WTC11 (cell line): ENCODE measurements around the gene ENHO. TPM values are rescaled to one million over a fixed set of nuclear protein-coding genes. Genes with fewer than 3 reads are reported as not detected.

Experiments
- ATAC-seq: fragments of 200-7000 bp; cut with Tn5 transposase; 2 replicates; pipeline ENCODE4 v1.10.0; 2021; ENCODE audit warnings: mild to moderate bottlenecking, moderate library complexity
- Bru-seq: library from RNA; stranded (reverse); fragments of 400-500 nt; gene quantifications from one replicate; lab custom pipeline; 2021; lab: Mats Ljungman, UMichigan
- CTCF ChIA-PET: fragments of 300-600 bp; sonication (Branson Sonifier 250); formaldehyde crosslinking; loops from one replicate; lab custom pipeline; 2021; ENCODE audit warnings: antibody characterized with exemption; lab: Charles Lee
- POLR2A ChIA-PET: fragments of 350-600 bp; sonication (Branson Sonifier 250); formaldehyde crosslinking; loops from one replicate; lab custom pipeline; 2021; ENCODE audit warnings: antibody characterized with exemption; lab: Charles Lee
- DNase-seq: peaks from one replicate; pipeline ENCODE4 v3.0.0; 2021; ENCODE audit warnings: low spot score
- H3K27ac Mint-ChIP-seq: 2 replicates; pipeline ENCODE4 v1.8.0; 2021; ENCODE audit warnings: mixed read lengths
- H3K27me3 Mint-ChIP-seq: 2 replicates; pipeline ENCODE4 v1.8.0; 2021; ENCODE audit warnings: low read depth, mild to moderate bottlenecking, moderate library complexity, mixed read lengths
- H3K36me3 Mint-ChIP-seq: 2 replicates; pipeline ENCODE4 v1.8.0; 2021; ENCODE audit warnings: mixed read lengths
- H3K4me1 Mint-ChIP-seq: 2 replicates; pipeline ENCODE4 v1.8.0; 2022; ENCODE audit warnings: mixed read lengths
- H3K4me3 Mint-ChIP-seq: 2 replicates; pipeline ENCODE4 v1.8.0; 2021; ENCODE audit warnings: mild to moderate bottlenecking, moderate library complexity, mixed read lengths
- H3K9me3 Mint-ChIP-seq: 2 replicates; pipeline ENCODE4 v1.8.0; 2021; ENCODE audit warnings: mixed read lengths
- E2F5 ChIP-seq: sonication (generic); formaldehyde crosslinking; IDR thresholded peaks from 2 replicates; pipeline ENCODE4 v1.8.1; 2022; ENCODE audit warnings: mild to moderate bottlenecking, moderate library complexity, missing genetic modification reagents
- ELF4 ChIP-seq: sonication (generic); formaldehyde crosslinking; IDR thresholded peaks from 2 replicates; pipeline ENCODE4 v1.8.1; 2022; ENCODE audit warnings: low read depth, mild to moderate bottlenecking, moderate library complexity, missing genetic modification reagents
- EMX1 ChIP-seq: fragments of 250-450 bp; sonication (Bioruptor Pico); IDR thresholded peaks from 2 replicates; pipeline ENCODE4 v1.8.0; 2021; ENCODE audit warnings: mild to moderate bottlenecking
- ESRRA ChIP-seq: sonication (generic); formaldehyde crosslinking; IDR thresholded peaks from 2 replicates; pipeline ENCODE4 v1.8.1; 2022; ENCODE audit warnings: mild to moderate bottlenecking, missing genetic modification reagents, borderline replicate concordance
- FOXJ3 ChIP-seq: sonication (generic); formaldehyde crosslinking; IDR thresholded peaks from 2 replicates; pipeline ENCODE4 v1.9.0; 2021; ENCODE audit warnings: missing genetic modification reagents, mild to moderate bottlenecking, borderline replicate concordance
- HMGA2 ChIP-seq: fragments of 250-450 bp; sonication (Bioruptor Pico); IDR thresholded peaks from 2 replicates; pipeline ENCODE4 v1.4.0; 2021; ENCODE audit warnings: mild to moderate bottlenecking, moderate library complexity
- IRF2 ChIP-seq: sonication (generic); formaldehyde crosslinking; IDR thresholded peaks from 2 replicates; pipeline ENCODE4 v1.8.0; 2022; ENCODE audit warnings: low read depth, missing genetic modification reagents, borderline replicate concordance
- MAX ChIP-seq: sonication (generic); formaldehyde crosslinking; IDR thresholded peaks from 2 replicates; pipeline ENCODE4 v1.8.0; 2022; ENCODE audit warnings: mild to moderate bottlenecking, missing genetic modification reagents
- NFE2L1 ChIP-seq: sonication (generic); formaldehyde crosslinking; IDR thresholded peaks from 2 replicates; pipeline ENCODE4 v1.8.1; 2023; ENCODE audit warnings: missing genetic modification reagents
- NFYB ChIP-seq: sonication (generic); formaldehyde crosslinking; conservative IDR thresholded peaks from 2 replicates; pipeline ENCODE4 v1.8.0; 2022; ENCODE audit warnings: low read depth, missing genetic modification reagents
- NR1H2 ChIP-seq: sonication (generic); formaldehyde crosslinking; IDR thresholded peaks from 2 replicates; pipeline ENCODE4 v1.9.0; 2021; ENCODE audit warnings: mild to moderate bottlenecking, moderate library complexity, missing genetic modification reagents
- NR2C2 ChIP-seq: sonication (generic); formaldehyde crosslinking; IDR thresholded peaks from 2 replicates; pipeline ENCODE4 v1.8.0; 2022; ENCODE audit warnings: mild to moderate bottlenecking, missing genetic modification reagents
- OVOL2 ChIP-seq: fragments of 250-450 bp; sonication (Bioruptor Pico); IDR thresholded peaks from 2 replicates; pipeline ENCODE4 v1.9.0; 2021; ENCODE audit warnings: mild to moderate bottlenecking, borderline replicate concordance
- PRRX2 ChIP-seq: fragments of 250-450 bp; sonication (Bioruptor Pico); IDR thresholded peaks from 2 replicates; pipeline ENCODE4 v1.8.0; 2021; ENCODE audit warnings: mild to moderate bottlenecking
- RELA ChIP-seq: sonication (generic); formaldehyde crosslinking; IDR thresholded peaks from 2 replicates; pipeline ENCODE4 v1.8.1; 2022; ENCODE audit warnings: missing genetic modification reagents, mild to moderate bottlenecking, borderline replicate concordance
- RORB ChIP-seq: fragments of 250-450 bp; sonication (Bioruptor Pico); IDR thresholded peaks from 2 replicates; pipeline ENCODE4 v1.9.0; 2021; ENCODE audit warnings: mild to moderate bottlenecking
- SP1 ChIP-seq: sonication (generic); formaldehyde crosslinking; conservative IDR thresholded peaks from 2 replicates; pipeline ENCODE4 v1.8.1; 2022; ENCODE audit warnings: missing genetic modification reagents
- TEAD1 ChIP-seq: sonication (generic); formaldehyde crosslinking; IDR thresholded peaks from 2 replicates; pipeline ENCODE4 v1.8.0; 2022; ENCODE audit warnings: mild to moderate bottlenecking, missing genetic modification reagents
- TP53 ChIP-seq: sonication (generic); formaldehyde crosslinking; IDR thresholded peaks from 2 replicates; pipeline ENCODE4 v1.8.1; 2023; ENCODE audit warnings: mild to moderate bottlenecking, missing genetic modification reagents
- ZNF423 ChIP-seq: fragments of 250-450 bp; sonication (Bioruptor Pico); IDR thresholded peaks from 2 replicates; pipeline ENCODE4 v2.1.2; 2022; ENCODE audit warnings: mild to moderate bottlenecking, moderate library complexity
- long read RNA-seq, 3 experiments: library from RNA in 1 of 3; library from capped mRNA in 1 of 3; library from polyadenylated mRNA in 1 of 3; unstranded in 2 of 3; stranded (forward) in 1 of 3; transcript quantifications; one replicate each; pipeline ENCODE4 v2.0.0, GENCODE V29; 2021
- total RNA-seq: library from RNA; stranded (reverse); gene quantifications from 3 replicates; pipeline ENCODE4 v1.2.3, GENCODE V29; 2021
- TF ChIP-seq, protein P1 (sequence below): sonication (generic); formaldehyde crosslinking; IDR thresholded peaks from 2 replicates; pipeline ENCODE4 v1.8.0; 2022; ENCODE audit warnings: missing genetic modification reagents
- TF ChIP-seq, protein P2 (sequence below): fragments of 250-450 bp; sonication (Bioruptor Pico); IDR thresholded peaks from 2 replicates; pipeline ENCODE4 v1.9.0; 2021; ENCODE audit warnings: mild to moderate bottlenecking

The ENHO gene
- 26.9 to 28.3 TPM (median 27.9 TPM) in 3 replicates for total RNA-seq
- Bru-seq, nascent RNA, result percentile 49 among the genes with signal in this experiment
- long read RNA-seq, experiment 1, transcript ENHO-201 (2 exons, 1,082 nt), result major isoform, 75 of 76 reads
- long read RNA-seq, experiment 1, partial matches to known transcripts, result 0 of 76 reads
- long read RNA-seq, experiment 1, other reads (novel, unspliced or antisense), result 1 of 76 reads
- long read RNA-seq, experiment 2, transcript ENHO-201 (2 exons, 1,082 nt), result major isoform, 35 of 56 reads
- long read RNA-seq, experiment 2, partial matches to known transcripts, result 0 of 56 reads
- long read RNA-seq, experiment 2, other reads (novel, unspliced or antisense), result 21 of 56 reads
- long read RNA-seq, experiment 3, partial matches to known transcripts, result 0 of 1 reads
- long read RNA-seq, experiment 3, other reads (novel, unspliced or antisense), result 0 of 1 reads

GRCh38 chr9:34522971-34523797 is at the start of gene ENHO:
ENHO (minus strand) TSS chr9:34522990; CDS start chr9:34521695, 1,295 bp downstream.
- TF ChIP-seq E2F5 (CRISPR knock-in tag) (0 out of 2 replicates have a peak, but pooled peaks have one; percentile 47), RELA (CRISPR knock-in tag) (no peak), NR2C2 (CRISPR knock-in tag) (no peak), NFYB (CRISPR knock-in tag) (peak; percentile 48; the same call in 1 of the 2 replicates), RORB (no peak), PRRX2 (CRISPR knock-in tag) (no peak), HMGA2 (CRISPR knock-in tag) (no peak), MAX (CRISPR knock-in tag) (peak; percentile 70)
- TF ChIP-seq, protein P1, sequence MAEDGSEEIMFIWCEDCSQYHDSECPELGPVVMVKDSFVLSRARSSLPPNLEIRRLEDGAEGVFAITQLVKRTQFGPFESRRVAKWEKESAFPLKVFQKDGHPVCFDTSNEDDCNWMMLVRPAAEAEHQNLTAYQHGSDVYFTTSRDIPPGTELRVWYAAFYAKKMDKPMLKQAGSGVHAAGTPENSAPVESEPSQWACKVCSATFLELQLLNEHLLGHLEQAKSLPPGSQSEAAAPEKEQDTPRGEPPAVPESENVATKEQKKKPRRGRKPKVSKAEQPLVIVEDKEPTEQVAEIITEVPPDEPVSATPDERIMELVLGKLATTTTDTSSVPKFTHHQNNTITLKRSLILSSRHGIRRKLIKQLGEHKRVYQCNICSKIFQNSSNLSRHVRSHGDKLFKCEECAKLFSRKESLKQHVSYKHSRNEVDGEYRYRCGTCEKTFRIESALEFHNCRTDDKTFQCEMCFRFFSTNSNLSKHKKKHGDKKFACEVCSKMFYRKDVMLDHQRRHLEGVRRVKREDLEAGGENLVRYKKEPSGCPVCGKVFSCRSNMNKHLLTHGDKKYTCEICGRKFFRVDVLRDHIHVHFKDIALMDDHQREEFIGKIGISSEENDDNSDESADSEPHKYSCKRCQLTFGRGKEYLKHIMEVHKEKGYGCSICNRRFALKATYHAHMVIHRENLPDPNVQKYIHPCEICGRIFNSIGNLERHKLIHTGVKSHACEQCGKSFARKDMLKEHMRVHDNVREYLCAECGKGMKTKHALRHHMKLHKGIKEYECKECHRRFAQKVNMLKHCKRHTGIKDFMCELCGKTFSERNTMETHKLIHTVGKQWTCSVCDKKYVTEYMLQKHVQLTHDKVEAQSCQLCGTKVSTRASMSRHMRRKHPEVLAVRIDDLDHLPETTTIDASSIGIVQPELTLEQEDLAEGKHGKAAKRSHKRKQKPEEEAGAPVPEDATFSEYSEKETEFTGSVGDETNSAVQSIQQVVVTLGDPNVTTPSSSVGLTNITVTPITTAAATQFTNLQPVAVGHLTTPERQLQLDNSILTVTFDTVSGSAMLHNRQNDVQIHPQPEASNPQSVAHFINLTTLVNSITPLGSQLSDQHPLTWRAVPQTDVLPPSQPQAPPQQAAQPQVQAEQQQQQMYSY (CRISPR knock-in tag), result peak; percentile 73
- TF ChIP-seq, protein P2, sequence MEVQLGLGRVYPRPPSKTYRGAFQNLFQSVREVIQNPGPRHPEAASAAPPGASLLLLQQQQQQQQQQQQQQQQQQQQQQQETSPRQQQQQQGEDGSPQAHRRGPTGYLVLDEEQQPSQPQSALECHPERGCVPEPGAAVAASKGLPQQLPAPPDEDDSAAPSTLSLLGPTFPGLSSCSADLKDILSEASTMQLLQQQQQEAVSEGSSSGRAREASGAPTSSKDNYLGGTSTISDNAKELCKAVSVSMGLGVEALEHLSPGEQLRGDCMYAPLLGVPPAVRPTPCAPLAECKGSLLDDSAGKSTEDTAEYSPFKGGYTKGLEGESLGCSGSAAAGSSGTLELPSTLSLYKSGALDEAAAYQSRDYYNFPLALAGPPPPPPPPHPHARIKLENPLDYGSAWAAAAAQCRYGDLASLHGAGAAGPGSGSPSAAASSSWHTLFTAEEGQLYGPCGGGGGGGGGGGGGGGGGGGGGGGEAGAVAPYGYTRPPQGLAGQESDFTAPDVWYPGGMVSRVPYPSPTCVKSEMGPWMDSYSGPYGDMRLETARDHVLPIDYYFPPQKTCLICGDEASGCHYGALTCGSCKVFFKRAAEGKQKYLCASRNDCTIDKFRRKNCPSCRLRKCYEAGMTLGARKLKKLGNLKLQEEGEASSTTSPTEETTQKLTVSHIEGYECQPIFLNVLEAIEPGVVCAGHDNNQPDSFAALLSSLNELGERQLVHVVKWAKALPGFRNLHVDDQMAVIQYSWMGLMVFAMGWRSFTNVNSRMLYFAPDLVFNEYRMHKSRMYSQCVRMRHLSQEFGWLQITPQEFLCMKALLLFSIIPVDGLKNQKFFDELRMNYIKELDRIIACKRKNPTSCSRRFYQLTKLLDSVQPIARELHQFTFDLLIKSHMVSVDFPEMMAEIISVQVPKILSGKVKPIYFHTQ (CRISPR knock-in tag), result no peak
- peak; percentile 97 for ATAC-seq
- Mint-ChIP-seq H3K9me3 (no peaks in the 10 kb centered on the region), H3K27me3 (peaks cover 44% of the 10 kb centered on the region), H3K4me1 (peaks cover 20% of the 10 kb centered on the region), H3K27ac (no peak within 1 kb of the TSS; the same call in 1 of the 2 replicates), H3K4me3 (peak within 1 kb of the TSS; percentile 86), H3K36me3 (no peaks in the 10 kb centered on the region)
- POLR2A ChIA-PET, result interaction anchor here (0.6 kb wide), 1 partner anchor 74 kb away, joined by 3 read pairs; no protein-coding TSS in a partner anchor
- CTCF ChIA-PET, result interaction anchor here (0.6 to 3.0 kb wide), 14 partner anchors 10 to 191 kb away, joined by 3 to 17 read pairs (median 4); no protein-coding TSS in a partner anchor
- peak; percentile 94 for DNase-seq

DNA sequence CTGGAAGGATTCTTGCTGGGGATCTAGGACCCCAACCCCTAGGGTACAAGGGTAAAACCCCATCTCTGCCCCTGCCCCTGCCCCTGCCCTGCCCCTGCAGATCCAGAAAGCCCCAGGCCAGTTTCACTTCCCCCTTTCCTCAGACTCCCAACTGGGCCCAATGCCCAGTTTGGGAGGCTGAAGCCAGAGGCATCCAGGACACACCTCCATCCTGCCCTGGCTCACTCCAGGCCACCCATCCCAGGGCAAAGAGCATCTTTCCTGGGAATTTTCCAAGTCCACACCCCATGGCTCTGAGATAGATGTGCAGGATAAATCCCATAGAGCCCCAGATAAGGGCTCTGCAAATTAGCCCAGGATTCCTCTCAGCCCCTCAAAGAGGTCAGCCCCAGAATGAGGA is 49.3 kb upstream of the ENHO start:
- peaks cover 33% of the 10 kb centered on the region for H3K4me1 Mint-ChIP-seq
- DNase-seq (no peak), ATAC-seq (no peak)
- ChIA-PET CTCF (interaction anchor here (1.1 to 2.1 kb wide), 3 partner anchors 13 to 31 kb away, joined by 4 to 11 read pairs (median 8); no protein-coding TSS in a partner anchor), POLR2A (no interaction called here)
- no peaks in the 10 kb centered on the region for H3K36me3 Mint-ChIP-seq
- no peak overlapping the region for H3K27ac Mint-ChIP-seq
- H3K9me3 Mint-ChIP-seq, result no peaks in the 10 kb centered on the region
- H3K27me3 Mint-ChIP-seq, result peaks cover 17% of the 10 kb centered on the region
- H3K4me3 Mint-ChIP-seq, result no peak overlapping the region
- TF ChIP-seq TEAD1 (CRISPR knock-in tag) (no peak), NFE2L1 (CRISPR knock-in tag) (no peak), EMX1 (CRISPR knock-in tag) (no peak), TP53 (no peak), OVOL2 (CRISPR knock-in tag) (no peak), ZNF423 (no peak), ESRRA (no peak), NR1H2 (no peak), ELF4 (CRISPR knock-in tag) (no peak), IRF2 (CRISPR knock-in tag) (no peak), FOXJ3 (CRISPR knock-in tag) (no peak), SP1 (CRISPR knock-in tag) (no peak)
- TF ChIP-seq, protein P1 (CRISPR knock-in tag), result no peak
